AG10803 (cell line): Measurements from ENCODE around the gene HIVEP2.
A peak's percentile ranks its signal among the peaks of the same experiment; 100 is the strongest.

Experiments
- DNase-seq: peaks from one replicate; pipeline ENCODE4 v3.0.0; 2010; ENCODE audit warnings: low read depth
- H3K4me3 ChIP-seq: 2 replicates; pipeline ENCODE4 v1.5.1; 2011; ENCODE audit warnings: mild to moderate bottlenecking, low read length, control low read depth
- TF ChIP-seq, protein P1 (sequence below): conservative IDR thresholded peaks from 2 replicates; pipeline ENCODE4 v1.5.1; 2011; ENCODE audit warnings: mild to moderate bottlenecking, low read length, control low read depth, inconsistent platforms

HIVEP2 gene

DNA sequence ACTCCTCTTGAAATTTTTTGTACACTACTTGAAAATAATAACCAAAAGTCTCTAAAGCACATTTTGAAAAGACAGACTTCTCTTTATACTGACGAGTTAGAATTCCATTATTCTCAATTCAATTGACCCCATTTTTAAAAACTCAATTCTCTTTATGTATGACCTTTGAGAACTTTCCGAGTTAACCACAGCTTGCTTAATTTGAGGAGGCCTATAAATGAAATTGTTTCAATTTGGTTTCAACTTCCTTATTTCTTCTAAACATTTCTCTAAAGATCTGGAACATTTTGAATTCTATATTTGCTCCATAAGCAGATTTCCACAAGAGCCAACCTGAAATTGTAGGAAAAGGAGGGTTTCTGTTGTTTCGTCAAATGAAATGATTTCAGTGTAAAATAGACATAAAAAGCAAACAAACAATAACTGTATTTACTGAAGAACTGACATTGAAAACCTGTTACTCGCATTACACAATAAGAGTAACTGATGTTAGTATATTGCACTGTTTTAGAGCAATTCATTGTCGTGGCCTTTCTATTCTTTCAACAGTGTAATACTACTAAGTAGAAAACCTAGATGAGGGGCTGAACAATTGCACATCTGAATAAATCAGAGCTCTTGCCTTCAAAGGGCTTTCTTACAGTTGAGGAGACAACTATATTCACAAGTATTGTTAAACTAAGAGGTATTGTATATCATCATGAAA lies 223.6 kb downstream of the HIVEP2 start:
- TF ChIP-seq, protein P1, sequence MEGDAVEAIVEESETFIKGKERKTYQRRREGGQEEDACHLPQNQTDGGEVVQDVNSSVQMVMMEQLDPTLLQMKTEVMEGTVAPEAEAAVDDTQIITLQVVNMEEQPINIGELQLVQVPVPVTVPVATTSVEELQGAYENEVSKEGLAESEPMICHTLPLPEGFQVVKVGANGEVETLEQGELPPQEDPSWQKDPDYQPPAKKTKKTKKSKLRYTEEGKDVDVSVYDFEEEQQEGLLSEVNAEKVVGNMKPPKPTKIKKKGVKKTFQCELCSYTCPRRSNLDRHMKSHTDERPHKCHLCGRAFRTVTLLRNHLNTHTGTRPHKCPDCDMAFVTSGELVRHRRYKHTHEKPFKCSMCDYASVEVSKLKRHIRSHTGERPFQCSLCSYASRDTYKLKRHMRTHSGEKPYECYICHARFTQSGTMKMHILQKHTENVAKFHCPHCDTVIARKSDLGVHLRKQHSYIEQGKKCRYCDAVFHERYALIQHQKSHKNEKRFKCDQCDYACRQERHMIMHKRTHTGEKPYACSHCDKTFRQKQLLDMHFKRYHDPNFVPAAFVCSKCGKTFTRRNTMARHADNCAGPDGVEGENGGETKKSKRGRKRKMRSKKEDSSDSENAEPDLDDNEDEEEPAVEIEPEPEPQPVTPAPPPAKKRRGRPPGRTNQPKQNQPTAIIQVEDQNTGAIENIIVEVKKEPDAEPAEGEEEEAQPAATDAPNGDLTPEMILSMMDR = no peak
- DNase-seq = no peak
- no peak overlapping the region for H3K4me3 ChIP-seq

DNA sequence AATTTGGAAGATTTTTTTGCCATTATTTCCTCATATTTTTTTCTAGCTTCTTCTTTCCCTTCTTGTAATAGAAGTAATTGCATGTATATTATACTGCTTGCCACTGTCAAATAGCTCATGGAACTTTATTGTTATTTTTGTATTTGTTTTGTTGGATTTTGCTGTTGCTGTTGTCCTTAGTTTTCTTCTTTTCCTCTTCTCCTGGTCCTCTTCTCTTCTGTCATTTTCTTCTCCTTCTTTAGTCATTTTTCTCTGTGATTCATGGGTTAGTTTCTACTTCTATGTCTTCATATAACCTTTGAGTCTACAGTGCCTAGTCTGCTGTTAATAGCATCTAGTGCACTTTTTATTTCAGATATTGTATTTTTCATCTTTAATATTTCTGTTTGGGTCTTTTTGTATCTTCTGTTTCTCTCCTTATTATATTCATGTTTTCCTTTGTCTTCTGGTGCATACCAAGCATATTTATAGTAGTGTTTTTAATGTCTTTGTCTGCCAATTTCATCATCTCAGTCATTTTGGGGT lies 226.2 kb downstream of the HIVEP2 start:
- TF ChIP-seq, protein P1 = no peak
- no peak overlapping the region for H3K4me3 ChIP-seq
- DNase-seq = no peak

GRCh38 chr6:142716097-142716496 lies 228.9 kb downstream of the HIVEP2 start:
- no peak for DNase-seq
- TF ChIP-seq, protein P1 = no peak
- H3K4me3 ChIP-seq = no peak overlapping the region

DNA sequence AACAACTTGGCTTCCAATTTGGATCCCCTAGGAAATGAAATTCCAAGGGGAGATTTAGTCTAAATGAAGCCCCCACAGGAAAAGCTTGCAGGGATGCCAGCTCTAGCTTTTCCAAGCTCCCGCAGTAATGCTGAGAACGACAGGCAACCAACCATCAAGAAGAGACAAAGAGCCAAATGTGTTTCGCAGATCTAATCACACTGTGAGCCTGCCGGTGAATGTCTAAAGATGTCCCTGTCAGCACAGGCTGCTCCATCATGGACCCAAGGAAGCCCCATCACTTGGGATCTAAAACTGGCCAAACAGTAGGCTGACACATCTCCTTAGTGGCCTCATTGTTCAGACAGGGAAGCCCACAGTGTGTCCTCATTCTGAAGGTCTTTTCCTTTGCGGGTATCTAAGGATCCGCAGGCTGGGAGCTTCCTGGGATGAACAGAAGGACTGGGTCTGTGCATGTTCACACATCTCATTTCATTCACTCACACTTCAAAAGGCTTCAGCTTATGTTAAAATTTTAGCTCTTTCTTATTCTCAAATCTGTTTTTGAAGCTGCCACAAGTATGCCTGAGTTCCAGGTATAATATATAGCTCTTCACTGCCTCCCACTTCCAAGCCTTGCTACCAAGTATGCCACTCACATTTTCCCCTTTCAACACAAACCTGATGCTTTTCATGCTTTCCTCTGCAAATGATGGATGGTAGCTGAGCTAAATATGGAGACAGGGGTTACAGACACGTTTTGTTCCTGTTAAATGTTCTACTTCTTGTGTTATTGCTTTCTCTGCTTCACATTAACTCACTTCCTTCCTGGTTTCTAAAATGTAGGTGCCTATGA lies 229.8 kb downstream of the HIVEP2 start:
- no peak for DNase-seq
- H3K4me3 ChIP-seq = no peak overlapping the region
- TF ChIP-seq, protein P1 = no peak

DNA sequence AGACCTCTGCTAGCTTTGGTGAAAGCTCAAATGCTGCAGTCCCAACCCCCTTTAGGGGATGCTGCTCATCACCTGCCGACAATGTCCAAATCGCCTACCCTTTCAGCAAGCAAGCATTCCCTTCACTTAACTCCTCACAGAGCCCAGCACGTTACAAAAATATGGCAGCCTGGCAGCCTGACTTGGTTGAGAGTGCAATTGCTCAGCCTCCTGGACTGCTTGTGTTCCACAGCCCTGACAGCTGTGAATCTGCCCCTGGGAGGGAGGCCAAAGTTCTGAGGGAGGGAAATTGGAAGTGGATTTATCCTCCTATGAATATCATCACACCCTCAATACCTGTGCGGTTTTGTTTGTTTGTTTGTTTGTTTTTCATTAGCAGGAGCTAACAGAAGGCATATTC lies 231.0 kb downstream of the HIVEP2 start:
- H3K4me3 ChIP-seq = no peak overlapping the region
- no peak for DNase-seq
- TF ChIP-seq, protein P1 = no peak

- TF ChIP-seq, protein P1 = no peak
- DNase-seq = peak; percentile 36
- no peak overlapping the region for H3K4me3 ChIP-seq
Measured at GRCh38 chr6:142712231-142712630, 232.7 kb downstream of the HIVEP2 start.
